Measurements from ENCODE around the gene THSD1.
"Not testable (repeated sequence)": the region's sequence is repeated elsewhere in the genome, so short reads cannot be mapped to it uniquely, and the experiment has no call there.

GRCh38 chr13:52331844-52332243 lies 74.1 kb downstream of the THSD1 start:
- not testable (repeated sequence) for TF ChIP-seq CTCF (IDR thresholded peaks at IDR 0.05); EZH2 (IDR thresholded peaks at IDR 0.05; ENCODE audit: borderline replicate concordance, insufficient read depth, low read depth, low read length, poor library complexity, severe bottlenecking)

Measured in B cell (primary cell).